Glutamatergic neuron (in vitro differentiated cells): ENCODE results near the gene TLR8. TPM values are rescaled to one million over a fixed set of nuclear protein-coding genes. Genes with fewer than 3 reads are reported as not detected.

Source experiments
- DNase-seq: peaks from one replicate; pipeline ENCODE4 v3.0.0; 2022
- H3K27ac Mint-ChIP-seq: one replicate; pipeline ENCODE4 v1.8.0; 2020; ENCODE audit warnings: mild to moderate bottlenecking, mixed read lengths, inconsistent platforms; ENCODE audit not compliant: unreplicated experiment
- H3K27me3 Mint-ChIP-seq: one replicate; pipeline ENCODE4 v1.8.0; 2020; ENCODE audit warnings: mild to moderate bottlenecking, moderate library complexity, mixed read lengths, inconsistent platforms; ENCODE audit not compliant: unreplicated experiment
- H3K36me3 Mint-ChIP-seq: one replicate; pipeline ENCODE4 v1.8.0; 2020; ENCODE audit warnings: mild to moderate bottlenecking, mixed read lengths, inconsistent platforms; ENCODE audit not compliant: unreplicated experiment
- H3K4me1 Mint-ChIP-seq: one replicate; pipeline ENCODE4 v1.8.0; 2020; ENCODE audit warnings: mild to moderate bottlenecking, low read depth, mixed read lengths, inconsistent platforms; ENCODE audit not compliant: unreplicated experiment
- H3K4me3 Mint-ChIP-seq: one replicate; pipeline ENCODE4 v1.8.0; 2020; ENCODE audit warnings: mild to moderate bottlenecking, mixed read lengths, inconsistent platforms; ENCODE audit not compliant: unreplicated experiment
- H3K9me3 Mint-ChIP-seq: one replicate; pipeline ENCODE4 v1.8.0; 2020; ENCODE audit warnings: mild to moderate bottlenecking, moderate library complexity, mixed read lengths, inconsistent platforms; ENCODE audit not compliant: unreplicated experiment
- CTCF ChIP-seq: fragments of 200-600 bp; sonication (generic); IDR thresholded peaks from one replicate; pipeline ENCODE4 v1.5.0; 2021; ENCODE audit not compliant: partially characterized antibody, unreplicated experiment
- total RNA-seq: library from RNA; stranded (reverse); fragmentation: NEBNext Ultra II Directional; extraction: Animal tissue kit (Norgen Biotek cat#: 25700); gene quantifications from one replicate; pipeline ENCODE4 v1.2.1, GENCODE V29; 2021; ENCODE audit not compliant: unreplicated experiment

TLR8 gene
- total RNA-seq, 1 donor from 2014 or later = not detected

- no peaks in the 10 kb centered on the region for H3K36me3 Mint-ChIP-seq
- H3K4me1 Mint-ChIP-seq = no peaks in the 10 kb centered on the region
- DNase-seq = peak; percentile 62
- TF ChIP-seq CTCF = peak; percentile 60
- no peak overlapping the region for H3K4me3 Mint-ChIP-seq
- no peaks in the 10 kb centered on the region for H3K27me3 Mint-ChIP-seq
- peaks cover 2% of the 10 kb centered on the region for H3K9me3 Mint-ChIP-seq
- no peak overlapping the region for H3K27ac Mint-ChIP-seq
Measured at GRCh38 chrX:12901486-12901885, 4.9 kb upstream of the TLR8 start.

GRCh38 chrX:12903646-12904045 lies 2.8 kb upstream of the TLR8 start:
- no peaks in the 10 kb centered on the region for H3K27me3 Mint-ChIP-seq
- TF ChIP-seq CTCF = no peak
- H3K4me1 Mint-ChIP-seq = no peaks in the 10 kb centered on the region

GRCh38 chrX:12910423-12911121 lies 4.2 kb downstream of the TLR8 start:
- Mint-ChIP-seq H3K27ac (no peak overlapping the region), H3K4me3 (no peak overlapping the region), H3K9me3 (no peaks in the 10 kb centered on the region), H3K36me3 (no peaks in the 10 kb centered on the region), H3K4me1 (peaks cover 3% of the 10 kb centered on the region), H3K27me3 (peaks cover 1% of the 10 kb centered on the region)
- no peak for DNase-seq
- no peak for TF ChIP-seq CTCF

More at GRCh38 chrX:12903646-12904045, 2.8 kb upstream of the TLR8 start:
- no peak overlapping the region for H3K27ac Mint-ChIP-seq
- no peak for DNase-seq
- H3K36me3 Mint-ChIP-seq = no peaks in the 10 kb centered on the region
- peaks cover 2% of the 10 kb centered on the region for H3K9me3 Mint-ChIP-seq
- H3K4me3 Mint-ChIP-seq = no peak overlapping the region

GRCh38 chrX:12911122-12911470 lies 4.7 kb downstream of the TLR8 start:
- H3K4me1 Mint-ChIP-seq = peaks cover 3% of the 10 kb centered on the region
- H3K27me3 Mint-ChIP-seq = peaks cover 1% of the 10 kb centered on the region

More at GRCh38 chrX:12911122-12911470, 4.7 kb downstream of the TLR8 start:
- no peak overlapping the region for H3K27ac Mint-ChIP-seq
- no peaks in the 10 kb centered on the region for H3K9me3 Mint-ChIP-seq
- H3K36me3 Mint-ChIP-seq = no peaks in the 10 kb centered on the region
- no peak for DNase-seq
- no peak overlapping the region for H3K4me3 Mint-ChIP-seq
- TF ChIP-seq CTCF = no peak
